OCI-LY7 (cell line): ENCODE measurements around the gene TRPC5OS. TPM values are rescaled to one million over a fixed set of nuclear protein-coding genes. Genes with fewer than 3 reads are reported as not detected.

Experiments
- BruUV-seq: library from RNA; stranded (reverse); fragments of 400-500 nt; replicated peaks from 2 replicates; lab custom pipeline; 2021; lab: Mats Ljungman, UMichigan
- CTCF ChIA-PET: fragments of 300-600 bp; sonication (Branson Sonifier 250); formaldehyde crosslinking; loops from one replicate; lab custom pipeline; 2022; ENCODE audit warnings: antibody characterized with exemption; ENCODE audit not compliant: unreplicated experiment; lab: Charles Lee
- POLR2A ChIA-PET: fragments of 300-600 bp; sonication (Branson Sonifier 250); formaldehyde crosslinking; loops from one replicate; lab custom pipeline; 2022; ENCODE audit warnings: antibody characterized with exemption; lab: Charles Lee
- DNase-seq: peaks from one replicate; pipeline ENCODE4 v3.0.0-alpha.2; 2015; ENCODE audit warnings: low spot score
- H2AFZ ChIP-seq: fragments of 200-600 bp; sonication (generic), shearing (Covaris generic); 2 replicates; pipeline ENCODE4 v1.6.1; 2014; ENCODE audit warnings: mild to moderate bottlenecking, antibody characterized with exemption, low read length, moderate library complexity
- H3K27ac ChIP-seq: fragments of 200-600 bp; sonication (generic); 2 replicates; pipeline ENCODE4 v1.5.1; 2014; ENCODE audit warnings: mixed run types, low read depth, mild to moderate bottlenecking, moderate library complexity, low read length, inconsistent platforms; ENCODE audit not compliant: poor library complexity, severe bottlenecking
- H3K36me3 ChIP-seq: fragments of 200-600 bp; sonication (generic); 2 replicates; pipeline ENCODE4 v1.6.1; 2014; ENCODE audit warnings: mild to moderate bottlenecking, antibody characterized with exemption, low read length, moderate library complexity, mixed read lengths; ENCODE audit not compliant: insufficient read depth
- H3K4me1 ChIP-seq: fragments of 200-600 bp; sonication (generic); 2 replicates; pipeline ENCODE4 v1.5.1; 2014; ENCODE audit warnings: mild to moderate bottlenecking, low read length; ENCODE audit not compliant: insufficient read depth, poor library complexity, severe bottlenecking
- H3K4me2 ChIP-seq: fragments of 200-600 bp; sonication (generic); 2 replicates; pipeline ENCODE4 v1.6.1; 2014; ENCODE audit warnings: mild to moderate bottlenecking, low read length
- H3K4me3 ChIP-seq: fragments of 200-600 bp; sonication (generic); 2 replicates; pipeline ENCODE4 v1.5.1; 2014; ENCODE audit warnings: mild to moderate bottlenecking, low read depth, low read length; ENCODE audit not compliant: poor library complexity, severe bottlenecking
- H3K79me2 ChIP-seq: fragments of 200-600 bp; sonication (generic); 2 replicates; pipeline ENCODE4 v1.6.1; 2016; ENCODE audit warnings: low read depth, mild to moderate bottlenecking, low read length, moderate library complexity, mixed read lengths; ENCODE audit not compliant: insufficient read depth
- H3K9me2 ChIP-seq: fragments of 200-600 bp; sonication (generic); 2 replicates; pipeline ENCODE4 v1.6.1; 2016; ENCODE audit warnings: mild to moderate bottlenecking, low read length, mixed read lengths; ENCODE audit not compliant: insufficient read depth
- H3K9me3 ChIP-seq: fragments of 200-600 bp; sonication (generic); 2 replicates; pipeline ENCODE4 v1.6.1; 2014; ENCODE audit warnings: mild to moderate bottlenecking, mixed run types, low read length, mixed read lengths
- H4K20me1 ChIP-seq: fragments of 200-600 bp; sonication (generic); 2 replicates; pipeline ENCODE4 v1.6.1; 2014; ENCODE audit warnings: mild to moderate bottlenecking, antibody characterized with exemption, low read length, moderate library complexity, mixed read lengths; ENCODE audit not compliant: insufficient read depth
- CTCF ChIP-seq: fragments of 200-600 bp; sonication (generic); conservative IDR thresholded peaks from 2 replicates; pipeline ENCODE4 v1.5.1; 2014; ENCODE audit warnings: mild to moderate bottlenecking, antibody characterized with exemption, low read length, moderate library complexity, mixed read lengths
- EZH2phosphoT487 ChIP-seq: fragments of 200-600 bp; sonication (generic); IDR thresholded peaks from 2 replicates; pipeline ENCODE4 v1.6.1; 2018; ENCODE audit warnings: low read depth, borderline replicate concordance, mild to moderate bottlenecking, mixed run types, antibody characterized with exemption, low read length, moderate library complexity, mixed read lengths
- intact Hi-C: fragments of 100-400 bp; cut with micrococcal nuclease; formaldehyde crosslinking; loops from one replicate; pipeline ENCODE4 v1.10.0; 2022; ENCODE audit not compliant: unreplicated experiment
- total RNA-seq, 2 experiments: library from RNA; depleted of rRNA in 1 of 2; stranded (reverse); fragments of >200 nt in 1 of 2; shearing (Covaris generic) in 1 of 2; gene quantifications; 2 replicates each; pipeline ENCODE4 v1.2.3, GENCODE V29; 2014 to 2022

Gene TRPC5OS
- total RNA-seq, 2 experiments from 2014 or later = not detected

GRCh38 chrX:111876646-111877045, 665 bp downstream of the TRPC5OS start:
- ChIA-PET CTCF (no interaction called here), POLR2A (no interaction called here)
- no TSS peak for BruUV-seq
- Histone ChIP-seq H3K4me3 (no peak overlapping the region), H3K79me2 (no peaks in the 10 kb centered on the region), H3K36me3 (no peaks in the 10 kb centered on the region), H3K4me1 (no peaks in the 10 kb centered on the region), H3K9me3 (no peaks in the 10 kb centered on the region), H3K27ac (no peak overlapping the region), H3K9me2 (no peaks in the 10 kb centered on the region), H2AFZ (no peak overlapping the region), H4K20me1 (no peaks in the 10 kb centered on the region), H3K4me2 (no peak overlapping the region)
- TF ChIP-seq EZH2phosphoT487 (no peak), CTCF (no peak)
- DNase-seq = no peak
- intact Hi-C loops = no loop called here

- TF ChIP-seq CTCF (no peak), EZH2phosphoT487 (no peak)
- no peaks in the 10 kb centered on the region for H3K36me3 ChIP-seq
- H3K27ac ChIP-seq = no peak overlapping the region
- ChIA-PET POLR2A (no interaction called here), CTCF (no interaction called here)
- no peaks in the 10 kb centered on the region for H4K20me1 ChIP-seq
- no peaks in the 10 kb centered on the region for H3K9me3 ChIP-seq
- no peaks in the 10 kb centered on the region for H3K9me2 ChIP-seq
- H3K4me1 ChIP-seq = no peaks in the 10 kb centered on the region
- H3K4me3 ChIP-seq = no peak overlapping the region
- H2AFZ ChIP-seq = no peak overlapping the region
- intact Hi-C loops = no loop called here
- DNase-seq = no peak
- H3K4me2 ChIP-seq = no peak overlapping the region
- BruUV-seq = no TSS peak
- no peaks in the 10 kb centered on the region for H3K79me2 ChIP-seq
Measured at GRCh38 chrX:111877681-111878080, 1.7 kb downstream of the TRPC5OS start.

- CTCF ChIA-PET = no interaction called here
- H3K9me2 ChIP-seq = no peaks in the 10 kb centered on the region
- POLR2A ChIA-PET = no interaction called here
- no peak for DNase-seq
- H3K9me3 ChIP-seq = no peaks in the 10 kb centered on the region
- H4K20me1 ChIP-seq = no peaks in the 10 kb centered on the region
- no peak overlapping the region for H3K4me3 ChIP-seq
- H2AFZ ChIP-seq = no peak overlapping the region
- no TSS peak for BruUV-seq
- no peak overlapping the region for H3K27ac ChIP-seq
- no peak for TF ChIP-seq EZH2phosphoT487
- TF ChIP-seq CTCF = no peak
- intact Hi-C loops = no loop called here
- H3K4me1 ChIP-seq = no peaks in the 10 kb centered on the region
- H3K79me2 ChIP-seq = no peaks in the 10 kb centered on the region
- H3K4me2 ChIP-seq = no peak overlapping the region
- no peaks in the 10 kb centered on the region for H3K36me3 ChIP-seq
Measured at GRCh38 chrX:111880735-111881134, 4.8 kb downstream of the TRPC5OS start.
